T-helper 2 cell (primary cell): ENCODE data around the gene VPS51.

Source experiments
- DNase-seq, 5 experiments: peaks; one replicate each; pipeline versions ENCODE4 v3.0.0 to v3.0.0-alpha.2; 2012 to 2022

The VPS51 gene

GRCh38 chr11:65077451-65077850 is 18.6 kb upstream of the VPS51 start:
- DNase-seq, result no peak

GRCh38 chr11:65078151-65078550 is 17.9 kb upstream of the VPS51 start:
- peak; percentile 32 to 84 (median 60) for DNase-seq

DNA sequence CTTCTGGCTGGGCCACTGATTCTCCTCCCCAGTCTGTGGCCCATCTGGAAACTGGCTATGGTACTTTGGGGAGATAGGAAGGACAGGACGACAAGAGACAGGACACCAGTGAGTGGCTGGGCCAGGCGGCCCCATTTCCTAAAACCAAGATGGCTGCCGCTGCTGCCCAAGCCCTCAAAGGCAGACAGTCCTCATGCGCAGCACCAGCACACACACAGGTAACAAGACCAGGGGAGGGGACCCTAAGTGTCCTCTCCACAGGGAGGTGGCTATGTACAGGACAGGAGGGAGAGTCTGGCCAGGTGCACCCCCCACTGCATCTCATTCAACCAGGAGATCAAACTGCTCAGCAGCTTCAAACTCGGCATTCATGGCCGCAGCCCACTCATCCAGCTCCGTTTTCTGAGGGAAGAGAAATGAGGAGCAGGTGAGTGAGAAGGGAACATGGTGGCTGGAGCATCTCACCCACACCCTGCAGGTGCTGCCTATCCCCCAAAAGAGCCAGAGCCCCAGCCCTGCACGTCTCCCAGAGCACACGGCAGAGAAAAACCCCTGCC is 17.1 kb upstream of the VPS51 start:
- DNase-seq, result no peak

DNA sequence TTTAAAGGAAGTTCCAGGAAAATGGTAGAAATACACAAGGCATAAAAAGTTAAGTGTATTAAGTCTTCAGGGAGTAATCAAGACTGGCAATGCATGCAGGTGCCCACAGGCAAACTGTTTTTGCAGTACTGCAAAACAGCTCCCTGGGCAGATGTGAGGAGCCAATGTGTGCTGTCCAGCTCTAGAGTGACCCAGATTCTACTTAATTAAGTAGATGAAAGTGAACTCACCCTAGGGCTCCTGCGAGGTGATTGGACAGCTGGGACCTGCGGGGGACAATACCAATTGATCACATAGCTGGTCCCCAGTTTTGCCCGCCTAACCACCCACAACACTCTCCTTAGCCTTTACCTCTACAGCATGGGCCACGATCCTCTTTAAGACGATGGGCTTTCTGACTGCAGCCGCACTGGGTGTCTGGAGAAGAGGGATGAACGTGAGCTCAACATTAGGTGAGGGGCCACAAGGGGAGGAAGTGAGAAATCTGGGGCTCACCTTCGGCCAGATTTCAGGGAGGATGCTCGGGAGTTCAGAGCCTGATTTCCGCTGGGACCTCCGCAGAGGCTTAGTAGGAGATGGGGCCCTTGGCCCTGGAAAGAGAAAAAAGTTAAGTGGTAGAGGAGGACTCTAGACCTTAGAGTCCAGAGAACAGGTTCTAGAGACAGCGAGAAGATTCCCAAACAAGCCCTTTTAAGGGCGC is 12.7 kb upstream of the VPS51 start:
- DNase-seq, result peak in 1 of 5 experiments; percentile 21

GRCh38 chr11:65083834-65084597 is 12.0 kb upstream of the VPS51 start, which contains the start of the genes CDCA5 and ZFPL1:
TSS of gene CDCA5 (minus strand) at chr11:65084040. CDS start at chr11:65083978, 62 bp downstream.
TSS of gene ZFPL1 (plus strand) at chr11:65084222. CDS start at chr11:65084699, 477 bp downstream.
- DNase-seq, result peak; percentile 90 to 98 (median 93)

GRCh38 chr11:65084598-65085375 is 11.2 kb upstream of the VPS51 start:
- no peak for DNase-seq

DNA sequence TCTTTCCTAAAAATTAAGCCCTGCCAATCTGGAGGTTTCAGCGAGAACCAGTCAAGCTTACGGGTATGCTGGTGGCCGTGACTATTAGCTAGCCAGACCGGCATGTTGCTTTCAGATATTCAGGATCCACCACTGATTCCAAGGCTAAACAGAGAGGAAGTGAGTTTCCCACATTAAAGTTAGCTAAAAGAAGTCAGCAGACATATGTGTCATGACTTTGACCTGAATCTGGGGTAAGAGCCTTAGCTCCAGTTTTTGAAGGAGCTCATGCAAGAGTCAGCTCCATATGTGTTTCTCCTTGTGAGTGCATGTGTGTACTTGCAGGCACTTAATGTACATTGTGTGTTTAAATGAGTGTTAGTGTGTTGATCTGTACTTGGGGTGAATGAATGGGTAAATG is 10.6 kb upstream of the VPS51 start:
- DNase-seq, result no peak

DNA sequence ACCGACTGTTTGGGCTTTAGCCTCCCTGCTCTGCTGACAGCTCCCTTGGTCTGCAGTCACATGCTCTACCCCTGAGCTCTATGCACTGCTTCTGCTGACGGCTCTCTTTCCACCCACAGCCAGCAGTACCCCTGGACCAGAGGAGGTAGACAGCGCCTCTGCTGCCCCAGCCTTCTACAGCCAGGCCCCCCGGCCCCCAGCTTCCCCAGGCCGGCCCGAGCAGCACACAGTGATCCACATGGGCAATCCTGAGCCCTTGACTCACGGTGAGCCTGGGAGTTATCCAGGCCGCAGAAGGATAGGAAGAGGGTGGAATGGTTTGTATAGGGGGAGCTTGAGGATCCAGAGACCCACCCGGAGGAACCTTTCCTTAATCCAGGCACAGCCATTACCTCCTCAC is 9.2 kb upstream of the VPS51 start:
- DNase-seq, result no peak

GRCh38 chr11:65087216-65087615 is 8.8 kb upstream of the VPS51 start:
- DNase-seq, result no peak

DNA sequence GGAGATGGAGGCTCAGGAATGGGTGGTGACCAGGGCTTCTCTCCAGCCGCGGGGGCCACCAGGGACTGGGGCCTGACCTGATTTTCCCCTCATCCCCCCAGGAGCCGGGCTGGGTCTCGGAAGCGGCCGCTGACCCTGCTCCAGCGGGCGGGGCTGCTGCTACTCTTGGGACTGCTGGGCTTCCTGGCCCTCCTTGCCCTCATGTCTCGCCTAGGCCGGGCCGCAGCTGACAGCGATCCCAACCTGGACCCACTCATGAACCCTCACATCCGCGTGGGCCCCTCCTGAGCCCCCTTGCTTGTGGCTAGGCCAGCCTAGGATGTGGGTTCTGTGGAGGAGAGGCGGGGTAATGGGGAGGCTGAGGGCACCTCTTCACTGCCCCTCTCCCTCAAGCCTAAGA is 8.2 kb upstream of the VPS51 start:
- DNase-seq, result no peak

GRCh38 chr11:65089621-65090020 is 6.4 kb upstream of the VPS51 start:
- DNase-seq, result no peak

DNA sequence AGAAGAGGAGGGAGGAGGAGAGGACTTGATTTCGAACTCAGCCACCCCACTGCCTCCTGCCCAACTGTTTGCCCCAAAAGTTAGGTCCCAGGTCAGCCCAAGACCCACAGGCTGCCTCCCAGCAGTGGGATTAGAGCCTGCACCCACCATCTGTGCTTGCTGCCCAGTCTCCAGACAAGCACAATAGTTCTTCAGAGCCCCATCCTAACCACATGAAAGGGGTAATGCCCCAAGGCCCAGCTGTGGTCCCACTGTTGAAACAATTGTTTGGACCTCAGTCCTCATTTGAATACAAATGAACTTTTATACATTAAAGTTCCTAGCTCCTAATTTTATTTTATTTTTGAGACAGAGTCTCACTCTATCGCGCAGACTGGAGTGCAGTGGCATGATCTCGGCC is 5.4 kb upstream of the VPS51 start:
- no peak for DNase-seq

DNA sequence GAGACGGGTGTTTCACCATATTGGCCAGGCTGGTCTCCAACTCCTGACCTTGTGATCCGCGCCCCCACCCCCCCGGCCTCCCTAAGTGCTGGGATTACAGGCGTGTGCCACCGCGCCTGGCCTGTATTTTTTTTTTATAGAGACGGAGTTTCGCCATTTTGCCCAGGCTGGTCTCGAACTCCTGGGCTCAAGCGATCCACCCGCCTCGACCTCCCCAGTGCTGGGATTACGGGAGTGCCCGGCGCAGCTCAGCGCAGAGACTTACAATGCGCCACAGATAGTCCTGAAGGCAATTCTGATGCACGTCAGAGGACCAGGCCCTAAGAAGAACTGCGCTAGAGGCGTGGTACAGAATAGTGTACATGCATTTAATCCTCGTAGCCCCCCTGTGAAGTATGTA is 587 bp upstream of the VPS51 start:
- DNase-seq, result no peak

GRCh38 chr11:65096926-65097325 is 912 bp downstream of the VPS51 start:
- DNase-seq, result no peak

DNA sequence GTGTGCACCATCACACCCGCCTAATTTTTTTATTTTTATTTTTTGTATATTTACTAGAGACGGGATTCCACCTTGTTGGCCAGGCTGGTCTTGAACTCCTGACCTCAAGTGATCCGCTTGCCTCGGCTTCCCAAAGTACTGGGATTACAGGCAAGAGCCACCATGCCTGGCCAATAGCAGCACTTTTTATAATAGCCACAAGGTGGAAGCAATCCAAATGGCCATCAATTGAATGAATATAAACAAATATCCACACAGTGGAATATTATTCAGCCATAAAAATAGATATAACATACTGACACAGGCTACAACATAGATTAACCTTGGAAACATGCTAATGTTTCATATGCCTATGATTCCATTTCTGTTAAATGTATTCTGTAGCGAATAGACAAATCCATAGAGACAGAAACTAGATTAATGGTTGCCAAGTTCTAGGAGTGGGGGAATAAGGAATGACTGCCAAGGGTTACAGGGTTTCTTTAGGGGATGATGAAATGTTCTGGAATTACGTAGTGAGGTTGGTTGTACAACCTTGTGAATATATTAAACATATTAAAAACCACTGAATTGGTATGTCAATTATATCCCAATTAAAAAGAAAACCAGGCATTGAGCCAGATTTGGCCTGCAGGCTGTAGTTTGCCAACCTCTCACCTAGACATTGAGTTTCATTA is 4.8 kb downstream of the VPS51 start:
- DNase-seq, result no peak

- DNase-seq, result no peak
Measured at GRCh38 chr11:65102142-65103095, 6.4 kb downstream of the VPS51 start.

- DNase-seq, result no peak
Measured at GRCh38 chr11:65103476-65103875, 7.5 kb downstream of the VPS51 start.

GRCh38 chr11:65104628-65105027 is 8.6 kb downstream of the VPS51 start:
- DNase-seq, result no peak

DNA sequence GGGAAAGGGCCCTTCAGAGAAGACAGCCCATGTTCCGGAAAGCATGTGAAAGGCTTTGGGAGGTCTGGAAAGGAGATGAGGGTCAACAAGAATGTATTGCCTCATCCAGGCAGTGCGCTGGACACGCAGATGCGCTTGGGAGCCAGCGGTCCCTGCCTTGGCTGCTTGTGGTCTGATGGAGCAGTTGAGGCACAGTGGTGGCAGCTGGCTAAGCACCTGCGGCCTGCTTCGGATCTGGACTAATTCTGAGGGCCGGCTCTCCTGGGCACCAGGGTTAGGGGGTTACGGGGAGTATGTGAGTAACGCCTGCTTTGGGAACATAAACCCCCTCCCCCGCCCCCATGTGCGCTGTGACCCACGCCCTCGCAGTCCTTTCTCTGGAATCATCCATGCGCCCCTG is 11.1 kb downstream of the VPS51 start:
- DNase-seq, result no peak

DNA sequence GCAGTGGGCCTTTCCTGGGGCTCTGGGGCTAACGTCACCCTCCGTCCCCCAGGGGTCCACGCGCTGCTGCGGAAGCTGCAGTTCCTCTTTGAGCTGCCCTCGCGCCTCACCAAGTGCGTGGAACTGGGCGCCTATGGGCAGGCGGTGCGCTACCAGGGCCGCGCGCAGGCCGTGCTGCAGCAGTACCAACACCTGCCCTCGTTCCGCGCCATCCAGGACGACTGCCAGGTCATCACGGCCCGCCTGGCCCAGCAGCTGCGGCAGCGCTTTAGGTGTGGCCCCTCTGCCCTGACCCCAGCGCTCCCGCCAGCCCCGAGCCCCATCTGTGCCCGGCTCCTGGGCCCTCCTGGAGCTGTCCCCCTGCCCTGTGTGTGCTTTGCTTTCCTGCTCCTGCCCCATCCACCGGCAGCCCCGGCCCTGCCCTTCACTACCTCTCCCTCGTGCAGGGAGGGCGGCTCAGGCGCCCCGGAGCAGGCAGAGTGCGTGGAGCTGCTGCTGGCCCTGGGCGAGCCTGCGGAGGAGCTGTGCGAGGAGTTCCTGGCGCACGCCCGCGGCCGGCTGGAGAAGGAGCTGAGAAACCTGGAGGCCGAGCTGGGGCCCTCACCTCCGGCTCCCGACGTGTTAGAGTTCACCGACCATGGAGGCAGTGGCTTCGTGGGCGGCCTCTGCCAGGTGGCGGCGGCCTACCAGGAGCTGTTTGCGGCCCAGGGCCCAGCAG is 11.9 kb downstream of the VPS51 start:
- DNase-seq, result no peak
